ENCODE results near the gene ENOX2. TPM values are rescaled to one million over a fixed set of nuclear protein-coding genes. Genes with fewer than 3 reads are reported as not detected.

ENOX2 gene
- total RNA-seq, 1 donor from 2014 or later = 8.1 TPM

- no peak for DNase-seq (ENCODE audit: low read depth)
- no peak for TF ChIP-seq CTCF (conservative IDR thresholded peaks at IDR 0.05; ENCODE audit: low read depth, low read length)
- no peak overlapping the region for H3K4me3 ChIP-seq (ENCODE audit: low read depth, low read length)
These were observed 277.6 kb downstream of the ENOX2 start for GRCh38 chrX:130625386-130625785.

- DNase-seq (ENCODE audit: low read depth) = no peak
- TF ChIP-seq CTCF (conservative IDR thresholded peaks at IDR 0.05; ENCODE audit: low read depth, low read length) = no peak
- no peak overlapping the region for H3K4me3 ChIP-seq (ENCODE audit: low read depth, low read length)
These were observed 279.5 kb downstream of the ENOX2 start for GRCh38 chrX:130623518-130623917.

- no peak for TF ChIP-seq CTCF (conservative IDR thresholded peaks at IDR 0.05; ENCODE audit: low read depth, low read length)
- H3K4me3 ChIP-seq (ENCODE audit: low read depth, low read length) = no peak overlapping the region
- DNase-seq (ENCODE audit: low read depth) = no peak
These were observed 287.1 kb downstream of the ENOX2 start for GRCh38 chrX:130615941-130616340.

- H3K4me3 ChIP-seq (ENCODE audit: low read depth, low read length) = no peak overlapping the region
- no peak for DNase-seq (ENCODE audit: low read depth)
These were observed 295.6 kb downstream of the ENOX2 start for GRCh38 chrX:130607431-130607830.

GRCh38 chrX:130606425-130606824, 296.6 kb downstream of the ENOX2 start:
- no peak overlapping the region for H3K4me3 ChIP-seq (ENCODE audit: low read depth, low read length)
- TF ChIP-seq CTCF (conservative IDR thresholded peaks at IDR 0.05; ENCODE audit: low read depth, low read length) = no peak
- no peak for DNase-seq (ENCODE audit: low read depth)

More at GRCh38 chrX:130607431-130607830, 295.6 kb downstream of the ENOX2 start:
- TF ChIP-seq CTCF (conservative IDR thresholded peaks at IDR 0.05; ENCODE audit: low read depth, low read length) = no peak

GRCh38 chrX:130604882-130605281, 298.1 kb downstream of the ENOX2 start:
- no peak for TF ChIP-seq CTCF (conservative IDR thresholded peaks at IDR 0.05; ENCODE audit: low read depth, low read length)

GRCh38 chrX:130594453-130594916, 308.5 kb downstream of the ENOX2 start:
- H3K4me3 ChIP-seq (ENCODE audit: low read depth, low read length) = no peak overlapping the region
- TF ChIP-seq CTCF (conservative IDR thresholded peaks at IDR 0.05; ENCODE audit: low read depth, low read length) = no peak
- no peak for DNase-seq (ENCODE audit: low read depth)

More at GRCh38 chrX:130604882-130605281, 298.1 kb downstream of the ENOX2 start:
- H3K4me3 ChIP-seq (ENCODE audit: low read depth, low read length) = no peak overlapping the region
- DNase-seq (ENCODE audit: low read depth) = no peak

All from epithelial cell of proximal tubule (primary cell).